ENCODE data around the gene FAM47C.
A peak's percentile ranks its signal among the peaks of the same experiment; 100 is the strongest.
"Not testable (repeated sequence)": the region's sequence is repeated elsewhere in the genome, so short reads cannot be mapped to it uniquely, and the experiment has no call there.

Gene FAM47C

GRCh38 chrX:37008182-37008581, at the start of gene FAM47C:
TSS of gene FAM47C (plus strand) at chrX:37008366. CDS start at chrX:37008411, 45 bp downstream.
- DNase-seq (ENCODE audit: low spot score), result not testable (repeated sequence)

- DNase-seq (ENCODE audit: low spot score), result no peak
These were observed 46.6 kb upstream of the FAM47C start for GRCh38 chrX:36961590-36961989.

DNA sequence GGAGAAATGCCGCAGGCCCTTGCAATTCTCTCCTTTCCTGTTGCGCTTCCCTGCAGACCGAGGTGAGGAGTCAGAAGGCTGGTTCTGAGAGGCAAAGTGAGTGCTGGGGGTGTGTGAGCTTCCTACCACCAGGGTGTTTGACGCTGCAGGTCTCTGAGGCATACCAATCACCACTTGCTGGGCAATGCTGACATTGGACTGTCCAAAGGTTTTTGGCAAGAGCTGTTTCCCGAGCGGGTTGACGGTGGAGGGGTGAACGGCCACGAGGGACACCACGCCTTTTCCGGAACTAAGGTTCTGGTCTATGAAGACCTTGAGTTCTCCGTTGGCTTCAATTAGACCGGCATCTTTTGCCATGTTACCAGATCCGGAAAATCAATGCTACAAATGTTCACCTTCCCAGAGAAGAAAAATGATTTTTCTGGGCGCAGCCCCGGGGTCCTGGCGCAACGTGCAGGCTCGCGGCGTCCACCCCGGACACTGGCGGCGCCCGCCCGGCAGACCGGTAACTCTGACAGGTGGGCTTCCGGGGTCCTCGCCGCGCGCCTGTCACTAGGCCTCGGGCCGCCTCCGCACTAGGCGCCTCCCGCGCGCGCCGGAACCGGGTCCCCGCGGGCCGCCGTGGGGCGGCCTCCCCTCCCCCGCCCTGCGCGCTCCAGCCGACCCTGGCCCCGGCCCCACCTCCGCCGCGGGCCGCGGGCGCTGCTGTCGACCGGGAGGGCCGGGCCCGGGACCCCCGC, 44.9 kb upstream of the FAM47C start:
- DNase-seq (ENCODE audit: low spot score), result no peak

DNA sequence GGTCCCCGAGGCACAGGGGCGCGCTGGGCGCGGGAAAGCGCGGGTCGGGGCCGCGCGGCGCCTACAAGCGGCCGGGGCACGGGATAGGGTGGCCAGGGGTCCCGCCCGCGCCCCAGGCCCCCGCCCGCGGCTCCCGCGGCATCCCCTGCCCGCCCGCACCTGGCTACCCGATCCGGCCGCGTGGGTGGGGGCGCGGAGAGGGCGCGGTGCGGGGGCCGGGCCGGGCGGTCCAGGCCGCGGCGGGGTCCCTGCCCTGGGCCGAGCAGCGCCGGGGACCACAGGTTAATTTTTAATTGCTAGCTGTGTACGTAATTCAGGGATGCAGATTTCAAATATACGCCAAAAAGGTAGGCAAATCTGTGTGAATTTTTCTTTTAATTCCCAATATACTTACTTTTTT, 44.3 kb upstream of the FAM47C start:
- DNase-seq (ENCODE audit: low spot score), result no peak

- no peak for DNase-seq (ENCODE audit: low spot score)
These were observed 34.6 kb upstream of the FAM47C start for GRCh38 chrX:36973575-36973974.

DNA sequence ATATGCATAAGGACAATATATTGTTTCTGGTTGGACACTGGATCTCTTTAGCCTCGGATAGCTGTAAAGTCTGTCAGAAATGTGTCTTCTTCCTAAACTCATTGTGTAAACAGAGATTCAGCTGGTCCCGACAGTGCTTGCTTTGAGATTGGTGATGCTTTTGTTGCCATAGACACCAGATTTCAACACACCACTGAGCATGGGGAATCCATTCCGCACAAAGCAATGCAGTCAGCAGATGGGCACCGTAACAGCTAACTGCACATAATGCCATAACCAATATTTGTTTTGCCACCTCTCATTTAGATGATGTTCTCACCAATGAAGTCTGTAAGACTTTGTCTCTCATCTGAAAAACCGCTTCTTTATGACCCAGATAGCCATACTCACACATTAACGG, 33.3 kb upstream of the FAM47C start:
- no peak for DNase-seq (ENCODE audit: low spot score)

DNA sequence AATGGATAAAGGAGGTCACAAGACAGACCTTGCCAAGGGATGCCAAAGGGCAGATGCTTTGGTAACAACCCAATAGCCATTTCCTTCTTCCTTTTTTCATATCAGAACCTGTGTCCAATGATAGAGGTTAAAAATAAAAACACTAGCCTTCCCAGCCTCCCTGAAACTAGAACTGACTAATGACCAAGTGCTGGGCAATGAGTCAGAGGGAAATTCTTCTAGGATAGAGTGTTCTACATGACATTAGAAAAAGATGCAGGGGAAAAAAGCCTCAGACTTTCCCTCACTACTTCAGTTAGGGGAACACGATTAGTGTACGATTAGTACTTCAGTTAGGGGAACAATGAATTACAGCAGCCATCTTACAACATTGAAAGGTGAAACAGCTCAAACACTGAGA, 29.3 kb upstream of the FAM47C start:
- no peak for DNase-seq (ENCODE audit: low spot score)

DNA sequence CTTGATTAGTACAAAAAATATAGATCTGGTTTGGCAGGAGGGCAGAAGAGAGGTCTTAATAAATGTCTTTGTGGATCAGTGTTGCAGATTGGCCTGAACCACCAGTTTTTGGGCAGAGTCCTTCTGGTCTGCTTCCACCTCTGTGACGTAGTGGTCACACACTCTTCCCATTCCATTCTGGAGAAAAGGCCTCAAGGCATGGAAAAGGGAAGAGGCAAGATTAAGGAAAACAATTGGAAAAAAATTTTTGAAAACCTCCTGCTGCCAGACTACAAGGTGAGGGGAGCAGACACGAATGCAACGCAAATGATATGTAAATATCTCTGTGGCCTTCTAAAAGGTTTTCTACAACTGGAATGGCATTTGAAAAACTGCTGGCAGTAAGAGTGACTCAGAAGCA, 24.3 kb upstream of the FAM47C start:
- no peak for DNase-seq (ENCODE audit: low spot score)

DNA sequence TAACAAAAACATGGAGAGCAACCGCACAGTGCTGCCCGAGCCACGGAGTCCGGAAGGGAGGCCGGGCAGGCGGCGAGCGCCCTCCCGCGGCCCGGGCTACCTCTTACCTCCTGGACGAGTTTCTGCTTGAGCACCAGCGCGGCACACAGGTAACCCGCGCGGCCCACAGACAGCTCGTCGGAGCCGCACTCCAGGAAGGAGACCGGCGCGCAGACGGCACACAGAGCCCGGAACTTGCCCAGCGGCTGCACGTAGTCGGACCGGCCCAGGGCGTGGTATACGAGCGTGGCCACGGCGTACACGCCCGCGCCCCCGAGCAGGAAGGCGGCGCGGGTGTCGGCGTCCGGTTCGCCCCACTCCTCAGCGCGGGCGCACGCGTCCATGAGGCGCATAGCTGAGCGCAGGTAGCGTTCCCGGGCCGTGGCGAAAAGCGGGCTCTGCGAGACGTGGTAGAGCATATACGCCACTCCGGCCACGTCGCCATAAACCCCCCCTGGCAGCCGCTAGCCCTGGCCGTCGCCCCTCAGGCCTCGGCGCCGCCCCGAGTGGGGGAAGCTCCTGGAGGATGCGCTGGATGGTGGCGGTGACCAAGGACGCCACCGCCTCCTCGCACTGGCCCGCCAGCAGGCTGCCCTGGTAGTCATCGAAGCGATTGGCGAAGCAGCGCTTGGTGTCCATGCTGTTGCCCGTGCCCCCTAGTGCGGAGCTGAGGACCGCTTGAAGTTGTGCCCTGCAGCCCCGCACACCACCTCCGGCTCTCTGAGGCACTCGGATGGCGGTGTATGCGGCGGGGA, 22.6 kb upstream of the FAM47C start:
- DNase-seq (ENCODE audit: low spot score), result peak; percentile 7

DNA sequence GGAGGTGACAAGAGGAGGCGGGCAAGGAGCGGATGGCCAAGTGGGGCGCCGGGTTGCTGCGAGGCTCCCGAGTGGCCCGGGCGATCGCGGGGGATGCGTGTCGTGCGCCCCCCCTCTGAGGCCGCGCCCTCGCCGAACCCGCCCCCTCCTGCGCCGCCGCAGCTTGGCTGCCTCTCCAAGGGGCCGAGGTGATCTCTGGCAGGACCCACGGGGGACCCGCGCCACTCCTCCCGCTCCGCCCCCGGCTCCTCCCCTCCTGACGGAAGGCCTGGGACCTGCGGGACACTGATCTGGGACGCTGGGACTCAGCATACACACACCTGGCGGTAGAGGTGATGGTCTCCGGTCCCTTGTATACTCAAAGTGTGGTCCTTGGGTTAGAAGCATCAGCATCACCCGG, 21.9 kb upstream of the FAM47C start:
- peak; percentile 7 for DNase-seq (ENCODE audit: low spot score)

DNA sequence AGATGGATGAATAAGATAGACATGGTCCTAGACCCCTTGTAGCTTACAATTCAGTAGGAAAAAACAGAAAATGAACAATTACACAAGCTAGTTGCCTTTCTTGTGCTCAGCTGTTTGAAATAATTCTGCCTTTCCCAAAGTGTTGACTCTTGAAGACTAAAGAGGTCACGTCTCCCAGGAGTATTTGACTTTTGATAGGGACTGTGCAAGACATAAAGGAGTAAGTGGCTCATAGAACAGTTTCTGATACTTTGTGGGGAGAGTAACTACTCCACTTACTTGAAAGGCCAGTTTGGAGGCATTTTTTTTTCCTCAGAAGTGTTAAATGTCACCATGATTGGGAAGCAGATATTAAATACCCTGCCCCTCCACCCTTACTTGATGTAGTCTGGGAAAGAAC, 21.0 kb upstream of the FAM47C start:
- DNase-seq (ENCODE audit: low spot score), result not testable (repeated sequence)

DNA sequence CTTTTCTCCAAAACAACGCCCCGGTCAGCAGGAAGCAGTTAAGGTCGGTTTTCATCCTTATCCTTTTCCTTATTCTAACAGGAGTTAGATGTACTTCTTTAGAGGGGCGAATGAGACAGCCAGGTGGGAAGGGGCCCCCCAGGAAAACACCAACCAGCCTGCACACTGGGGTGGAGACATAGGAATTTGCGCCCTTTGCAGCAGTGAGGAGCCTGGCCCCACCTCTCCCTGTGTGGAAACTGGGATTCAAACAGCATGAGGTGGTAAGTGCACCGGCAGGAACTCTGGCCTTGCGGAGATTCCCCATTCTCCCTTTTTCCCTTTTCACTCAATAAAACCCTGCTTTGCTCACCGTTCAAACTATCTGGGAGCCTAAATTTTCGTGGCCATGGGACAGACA, 8.0 kb upstream of the FAM47C start:
- peak; percentile 5 for DNase-seq (ENCODE audit: low spot score)

DNA sequence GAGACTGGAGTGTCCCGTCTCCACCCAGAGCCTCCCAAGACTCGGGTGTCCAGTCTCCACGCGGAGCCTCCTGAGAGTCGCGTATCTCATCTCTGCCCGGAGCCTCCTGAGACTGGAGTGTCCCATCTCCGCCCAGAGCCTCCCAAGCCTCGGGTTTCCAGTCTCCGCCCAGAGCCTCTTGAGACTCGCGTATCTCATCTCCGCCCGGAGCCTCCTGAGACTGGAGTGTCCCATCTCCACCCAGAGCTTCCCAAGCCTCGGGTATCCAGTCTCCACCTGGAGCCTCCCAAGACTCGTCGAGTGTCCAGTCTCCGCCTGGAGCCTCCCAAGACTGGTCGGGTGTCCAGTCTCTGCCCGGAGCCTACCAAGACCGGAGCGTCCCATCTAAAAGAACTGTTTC, 2.3 kb downstream of the FAM47C start:
- no peak for DNase-seq (ENCODE audit: low spot score)

DNA sequence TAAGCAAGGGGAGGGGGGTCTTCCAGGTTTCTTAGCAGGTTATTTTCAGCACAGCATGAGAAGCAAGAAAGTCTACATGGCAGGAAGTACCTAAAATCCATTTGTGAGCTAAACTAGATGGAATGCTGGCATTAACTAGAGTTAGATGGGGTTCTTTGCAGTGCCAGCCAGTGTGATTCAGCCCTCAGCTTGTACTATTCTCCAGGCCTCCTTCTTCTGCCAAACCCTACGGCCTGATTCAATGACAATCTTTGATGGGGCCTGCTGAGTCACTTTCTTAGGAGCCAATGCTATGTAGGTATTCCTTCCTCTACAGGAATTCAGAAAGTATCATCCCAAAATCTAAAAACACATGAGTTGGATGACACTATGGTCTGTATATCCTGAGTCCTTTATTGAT, 26.1 kb downstream of the FAM47C start:
- DNase-seq (ENCODE audit: low spot score), result not testable (repeated sequence)

- not testable (repeated sequence) for DNase-seq (ENCODE audit: low spot score)
These were observed 28.6 kb downstream of the FAM47C start for GRCh38 chrX:37036674-37037220.

DNA sequence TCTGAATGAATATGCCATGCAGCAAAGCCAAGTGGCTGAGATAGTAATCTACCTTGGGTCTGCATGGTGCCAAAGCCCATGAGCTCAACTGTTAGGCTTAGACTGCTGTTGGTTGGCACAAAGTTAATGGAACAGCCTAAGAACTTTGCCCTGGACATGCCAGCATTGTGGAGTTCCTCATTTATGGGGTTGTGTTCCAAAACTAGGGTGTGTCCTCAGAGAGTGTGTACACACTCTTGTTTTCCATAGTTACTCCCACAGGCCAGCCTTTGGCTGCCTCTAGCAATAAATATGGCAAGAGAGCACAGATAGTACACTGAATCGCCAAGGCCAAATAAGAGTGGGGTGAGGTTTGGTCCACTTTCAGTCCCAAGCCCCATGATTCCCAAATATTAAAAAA, 30.6 kb downstream of the FAM47C start:
- DNase-seq (ENCODE audit: low spot score), result not testable (repeated sequence)

DNA sequence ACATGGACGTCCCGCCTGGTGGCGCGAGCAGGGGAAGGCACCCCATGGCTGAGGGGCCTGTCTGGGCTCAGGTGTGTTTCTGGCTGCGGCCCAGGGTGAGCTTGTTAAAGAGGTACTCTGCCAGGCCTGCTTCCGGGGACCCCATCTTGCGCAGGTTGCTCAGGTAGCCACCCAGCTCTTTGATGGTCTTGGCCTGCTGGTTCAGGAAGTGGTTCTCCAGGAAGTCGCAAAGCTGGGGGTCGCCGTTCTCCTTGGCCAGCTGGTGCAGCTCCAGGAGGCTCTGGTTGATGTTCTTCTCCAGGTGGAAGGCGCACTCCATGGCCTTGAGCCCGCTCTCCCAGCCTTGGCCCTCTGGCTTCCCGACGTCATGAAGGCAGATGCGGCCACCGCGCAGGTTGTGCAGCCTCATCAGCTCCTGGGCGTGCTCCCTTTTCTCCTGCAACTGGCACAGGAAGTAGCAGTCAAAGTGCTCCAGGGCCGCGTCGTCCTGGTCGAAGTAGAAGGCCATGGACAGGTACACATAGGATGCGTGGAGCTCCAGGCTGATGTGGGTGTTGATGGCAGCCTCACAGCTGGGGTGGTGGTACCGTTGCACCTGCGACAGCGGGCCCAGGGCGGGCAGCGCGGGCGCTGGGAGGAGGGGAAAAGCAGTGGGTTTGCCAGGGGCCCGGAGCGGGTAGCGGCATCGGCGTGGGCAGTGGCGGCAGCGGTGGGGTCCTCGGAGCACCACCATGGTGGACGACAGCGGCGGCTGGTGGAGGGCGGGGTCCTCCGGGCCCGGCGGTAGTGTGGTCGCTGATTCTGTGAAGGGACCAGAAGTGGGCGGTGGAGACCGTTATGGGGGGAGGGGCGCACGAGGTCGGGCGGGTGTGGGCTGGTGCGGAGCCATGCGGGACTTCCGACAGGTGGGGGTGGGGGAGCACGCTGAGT, 35.1 kb downstream of the FAM47C start:
- DNase-seq (ENCODE audit: low spot score), result not testable (repeated sequence)

DNA sequence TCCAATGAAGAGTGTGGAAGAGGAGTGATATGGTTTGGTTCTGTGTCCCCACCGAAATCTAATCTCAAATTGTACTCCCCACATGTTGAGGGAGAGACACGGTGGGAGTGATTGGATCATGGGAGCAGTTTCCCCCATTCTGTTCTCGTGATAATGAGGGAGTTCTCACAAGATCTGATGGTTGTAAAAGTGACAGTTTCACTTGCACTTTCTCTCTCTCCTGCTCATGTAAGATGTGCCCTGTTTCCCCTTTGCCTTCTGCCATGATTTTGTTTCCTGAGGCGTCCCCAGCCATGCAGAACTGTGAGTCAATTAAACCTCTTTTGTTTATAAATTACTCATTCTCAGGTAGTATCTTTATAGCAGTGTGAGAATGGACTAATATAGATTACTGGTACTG, 39.6 kb downstream of the FAM47C start:
- DNase-seq (ENCODE audit: low spot score), result no peak

GRCh38 chrX:37057572-37057971, 49.4 kb downstream of the FAM47C start:
- DNase-seq (ENCODE audit: low spot score), result not testable (repeated sequence)

DNA sequence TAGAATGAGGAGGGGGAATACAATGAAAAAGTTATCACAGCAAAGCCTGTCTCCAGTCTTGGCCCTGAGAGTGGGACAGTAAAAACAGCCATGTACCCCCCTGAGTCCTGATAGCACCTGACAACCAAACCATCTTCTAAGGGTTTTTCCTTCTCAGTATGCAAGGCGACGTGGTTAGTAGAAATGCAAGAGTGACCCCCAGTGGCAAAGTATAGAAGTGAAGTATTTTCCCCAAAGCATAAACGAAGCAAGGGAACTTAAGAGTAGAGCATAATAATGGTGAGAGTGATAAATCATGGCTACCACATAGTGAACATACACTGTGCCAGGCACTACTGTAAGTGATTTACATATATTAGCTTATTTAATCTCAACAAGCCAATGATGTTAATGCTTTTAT, 52.8 kb downstream of the FAM47C start:
- DNase-seq (ENCODE audit: low spot score), result peak; percentile 7

All from iPS-NIHi11 (cell line).